Lower lobe of right lung (tissue), 2 donors: Measurements from ENCODE around the gene DOK4. TPM values are rescaled to one million over a fixed set of nuclear protein-coding genes. Genes with fewer than 3 reads are reported as not detected.

Experiments
- ATAC-seq, 2 donors: fragments of 200-7000 bp; cut with Tn5 transposase; one replicate each; pipeline ENCODE4 v1.9.1; 2020 to 2022; ENCODE audit warnings: mild to moderate bottlenecking in 2 of 2, moderate library complexity in 2 of 2
- DNase-seq: peaks from one replicate; pipeline ENCODE4 v3.0.0-alpha.2; 2020
- H3K27ac ChIP-seq: fragments of 200-600 bp; one replicate; pipeline ENCODE4 v1.8.0; 2022
- H3K27me3 ChIP-seq: fragments of 200-600 bp; one replicate; pipeline ENCODE4 v1.8.0; 2022; ENCODE audit warnings: low read depth
- H3K36me3 ChIP-seq: fragments of 200-600 bp; one replicate; pipeline ENCODE4 v1.8.0; 2022; ENCODE audit warnings: mild to moderate bottlenecking
- H3K4me1 ChIP-seq: fragments of 200-600 bp; one replicate; pipeline ENCODE4 v1.8.0; 2022
- H3K4me3 ChIP-seq: fragments of 200-600 bp; one replicate; pipeline ENCODE4 v1.8.0; 2022; ENCODE audit warnings: mild to moderate bottlenecking
- H3K9me3 ChIP-seq: fragments of 200-600 bp; one replicate; pipeline ENCODE4 v1.8.0; 2022
- CTCF ChIP-seq: fragments of 200-600 bp; IDR thresholded peaks from one replicate; pipeline ENCODE4 v1.8.0; 2022; ENCODE audit warnings: antibody characterized with exemption, mild to moderate bottlenecking
- intact Hi-C: fragments of 100-400 bp; cut with DNase I; formaldehyde crosslinking; loops from one replicate; pipeline ENCODE4 v1.11.0; 2022
- total RNA-seq: library from RNA; stranded (reverse); fragmentation: NEBNext Ultra II Directional; extraction: Animal tissue kit (Norgen Biotek cat#: 25700); gene quantifications from one replicate; pipeline ENCODE4 v1.2.1, GENCODE V29; 2021
- donor health status: DM: no; HTN: yes; CAD: no; lungs with severe emphysema.

The DOK4 gene
- total RNA-seq, 1 donor from 2014 or later: 57.3 TPM

GRCh38 chr16:57533431-57534336, 47.4 kb upstream of the DOK4 start:
- ATAC-seq: no peak
- no peak for TF ChIP-seq CTCF
- Histone ChIP-seq H3K27me3 (no peaks in the 10 kb centered on the region), H3K27ac (peak overlapping the region; percentile 18), H3K36me3 (no peaks in the 10 kb centered on the region), H3K4me3 (no peak overlapping the region), H3K4me1 (peaks cover 73% of the 10 kb centered on the region), H3K9me3 (no peaks in the 10 kb centered on the region)
- DNase-seq: peak; percentile 56
- intact Hi-C loops: no loop called here

- ATAC-seq (no peak), DNase-seq (peak; percentile 28)
- no peak overlapping the region for H3K4me3 ChIP-seq
- no peaks in the 10 kb centered on the region for H3K27me3 ChIP-seq
- peaks cover 70% of the 10 kb centered on the region for H3K4me1 ChIP-seq
- H3K9me3 ChIP-seq: no peaks in the 10 kb centered on the region
- no peak overlapping the region for H3K27ac ChIP-seq
- no peak for TF ChIP-seq CTCF
- no peaks in the 10 kb centered on the region for H3K36me3 ChIP-seq
- intact Hi-C loops: no loop called here
Observed at GRCh38 chr16:57532266-57532625, 46.0 kb upstream of the DOK4 start.

- TF ChIP-seq CTCF: no peak
- H3K36me3 ChIP-seq: no peaks in the 10 kb centered on the region
- peaks cover 65% of the 10 kb centered on the region for H3K4me1 ChIP-seq
- DNase-seq (peak; percentile 9), ATAC-seq (no peak)
- no peaks in the 10 kb centered on the region for H3K9me3 ChIP-seq
- intact Hi-C loops: no loop called here
- H3K27me3 ChIP-seq: no peaks in the 10 kb centered on the region
- H3K27ac ChIP-seq: no peak overlapping the region
- no peak overlapping the region for H3K4me3 ChIP-seq
Observed at GRCh38 chr16:57531635-57532265, 45.5 kb upstream of the DOK4 start.

GRCh38 chr16:57531253-57531575, 44.9 kb upstream of the DOK4 start:
- TF ChIP-seq CTCF: no peak
- Histone ChIP-seq H3K9me3 (no peaks in the 10 kb centered on the region), H3K27ac (no peak overlapping the region), H3K4me3 (no peak overlapping the region), H3K27me3 (no peaks in the 10 kb centered on the region), H3K4me1 (peaks cover 63% of the 10 kb centered on the region), H3K36me3 (no peaks in the 10 kb centered on the region)
- DNase-seq: peak; percentile 22
- ATAC-seq: no peak
- intact Hi-C loops: no loop called here

- peak; percentile 38 for DNase-seq
- no peak overlapping the region for H3K4me3 ChIP-seq
- no peaks in the 10 kb centered on the region for H3K27me3 ChIP-seq
- H3K4me1 ChIP-seq: peaks cover 62% of the 10 kb centered on the region
- peak overlapping the region; percentile 41 for H3K27ac ChIP-seq
- intact Hi-C loops: no loop called here
- H3K36me3 ChIP-seq: no peaks in the 10 kb centered on the region
- no peak for ATAC-seq
- no peaks in the 10 kb centered on the region for H3K9me3 ChIP-seq
- TF ChIP-seq CTCF: no peak
Observed at GRCh38 chr16:57530522-57531252, 44.4 kb upstream of the DOK4 start.
